AG04449 (cell line): Measurements from ENCODE around the gene CD9.

Experiments
- CTCF ChIA-PET: fragments of 350-600 bp; formaldehyde crosslinking; extraction: SDS; loops from one replicate; lab custom pipeline; 2021; ENCODE audit warnings: antibody characterized with exemption; lab: Yijun Ruan, JAX
- POLR2A ChIA-PET: fragments of 400-600, 350-600 bp; formaldehyde crosslinking; extraction: SDS; loops from one replicate; lab custom pipeline; 2020; ENCODE audit warnings: antibody characterized with exemption, inconsistent platforms; lab: Yijun Ruan, JAX
- DNase-seq: peaks from one replicate; pipeline ENCODE4 v3.0.0-alpha.2; 2010; ENCODE audit warnings: low read depth, low spot score
- H3K4me3 ChIP-seq: 2 replicates; pipeline ENCODE4 v1.5.1; 2011; ENCODE audit warnings: low read depth, mild to moderate bottlenecking, control low read depth, low read length
- CTCF ChIP-seq: IDR thresholded peaks from one replicate; pipeline ENCODE4 v1.5.1; 2011; ENCODE audit warnings: mild to moderate bottlenecking, moderate library complexity, low read length, control low read depth, inconsistent platforms; ENCODE audit not compliant: insufficient read depth; ENCODE audit errors: missing control alignments

The CD9 gene

GRCh38 chr12:6241495-6241894, 41.3 kb downstream of the CD9 start:
- ChIA-PET CTCF (interaction anchor here (0.8 to 1.4 kb wide), 2 partner anchors 11 to 48 kb away, joined by 3 read pairs; no protein-coding TSS in a partner anchor), POLR2A (no interaction called here)
- no peak for DNase-seq
- TF ChIP-seq CTCF, result no peak
- no peak overlapping the region for H3K4me3 ChIP-seq

- CTCF ChIA-PET, result interaction anchor here (1.2 to 1.9 kb wide), 3 partner anchors 23 to 35 kb away, joined by 3 to 5 read pairs (median 4); no protein-coding TSS in a partner anchor
- no peak for DNase-seq
These were observed 49.4 kb downstream of the CD9 start for GRCh38 chr12:6249580-6249979.

GRCh38 chr12:6250343-6250742, 50.1 kb downstream of the CD9 start:
- POLR2A ChIA-PET, result no interaction called here
- H3K4me3 ChIP-seq, result no peak overlapping the region
- CTCF ChIA-PET, result interaction anchor here (1.2 to 1.9 kb wide), 3 partner anchors 23 to 35 kb away, joined by 3 to 5 read pairs (median 4); no protein-coding TSS in a partner anchor
- TF ChIP-seq CTCF, result no peak
- DNase-seq, result no peak

More at GRCh38 chr12:6249580-6249979, 49.4 kb downstream of the CD9 start:
- POLR2A ChIA-PET, result no interaction called here
- no peak for TF ChIP-seq CTCF
- H3K4me3 ChIP-seq, result no peak overlapping the region

- no peak for TF ChIP-seq CTCF
- H3K4me3 ChIP-seq, result no peak overlapping the region
- ChIA-PET CTCF (interaction anchor here (2.2 kb wide), 1 partner anchor 25 kb away, joined by 7 read pairs; no protein-coding TSS in a partner anchor), POLR2A (no interaction called here)
- no peak for DNase-seq
These were observed 53.1 kb downstream of the CD9 start for GRCh38 chr12:6253278-6253677.

GRCh38 chr12:6254491-6254890, 54.3 kb downstream of the CD9 start:
- POLR2A ChIA-PET, result no interaction called here
- H3K4me3 ChIP-seq, result no peak overlapping the region
- no peak for DNase-seq
- CTCF ChIA-PET, result interaction anchor here (2.2 kb wide), 1 partner anchor 24 kb away, joined by 7 read pairs; no protein-coding TSS in a partner anchor
- TF ChIP-seq CTCF, result no peak

GRCh38 chr12:6257007-6257406, 56.8 kb downstream of the CD9 start:
- TF ChIP-seq CTCF, result no peak
- ChIA-PET POLR2A (no interaction called here), CTCF (no interaction called here)

More at GRCh38 chr12:6257007-6257406, 56.8 kb downstream of the CD9 start:
- no peak for DNase-seq
- no peak overlapping the region for H3K4me3 ChIP-seq
